K562 (cell line): Measurements from ENCODE around the gene IPO11. TPM values are rescaled to one million over a fixed set of nuclear protein-coding genes. Genes with fewer than 3 reads are reported as not detected.

Experiments used
- ATAC-seq: fragments of 200-7000 bp; cut with Tn5 transposase; 3 replicates; pipeline ENCODE4 v1.9.1; 2020; ENCODE audit warnings: moderate library complexity
- BruUV-seq: library from RNA; stranded (reverse); fragments of 400-500 nt; replicated peaks from 2 replicates; lab custom pipeline; 2021; lab: Mats Ljungman, UMichigan
- CTCF ChIA-PET: fragments of 300-600 bp; formaldehyde crosslinking; extraction: SDS; loops from one replicate; lab custom pipeline; 2021; ENCODE audit warnings: low intra/inter-chr PET ratio; lab: Yijun Ruan, JAX
- POLR2A ChIA-PET: fragments of 300-600, 350-650 bp; sonication (Branson Sonifier 250); formaldehyde crosslinking; extraction: SDS; loops from one replicate; lab custom pipeline; 2021; ENCODE audit warnings: antibody characterized with exemption, inconsistent platforms; lab: Yijun Ruan, JAX
- DNase-seq, 4 experiments: peaks; one replicate each; pipeline versions ENCODE4 v3.0.0 to v3.0.0-alpha.2; 2011 to 2018; ENCODE audit warnings: low spot score in 3 of 4, mixed read lengths in 3 of 4; ENCODE audit errors: extremely low read depth in 1 of 4
- FAIRE-seq: peaks from 2 replicates; lab custom pipeline; 2011; peaks lifted over from hg19 to GRCh38; lab: Jason Lieb, UNC
- H2AFZ ChIP-seq: 2 replicates; pipeline ENCODE4 v1.6.0; 2011; ENCODE audit warnings: low read depth, low read length, control low read depth, inconsistent platforms
- H3K27ac ChIP-seq: fragments of 200-600 bp; 3 replicates; pipeline ENCODE4 v1.8.0; 2011; ENCODE audit warnings: low read depth, mild to moderate bottlenecking, control low read depth, inconsistent platforms, low read length, moderate library complexity, mixed read lengths; ENCODE audit errors: extremely low read depth
- H3K27me3 ChIP-seq, 2 experiments: fragments of 300-600 bp in 1 of 2; 2 replicates in 1 of 2; 3 replicates in 1 of 2; pipeline versions ENCODE4 v1.6.0 to v1.8.0; 2011; ENCODE audit warnings: inconsistent platforms in 2 of 2, low read length in 2 of 2, mild to moderate bottlenecking in 1 of 2, mixed read lengths in 1 of 2, moderate library complexity in 1 of 2; ENCODE audit not compliant: control insufficient read depth in 2 of 2, insufficient read depth in 2 of 2
- H3K36me3 ChIP-seq: fragments of 300-600 bp; 3 replicates; pipeline ENCODE4 v1.8.0; 2011; ENCODE audit warnings: mild to moderate bottlenecking, low read length, inconsistent platforms; ENCODE audit not compliant: control insufficient read depth, insufficient read depth
- H3K4me1 ChIP-seq, 2 experiments: fragments of 200-600 bp in 1 of 2; replicated peaks in 1 of 2; 2 replicates in 1 of 2; 3 replicates in 1 of 2; pipeline versions ENCODE4 v1.5.1 to v1.8.0; 2011; ENCODE audit warnings: inconsistent platforms in 2 of 2, low read length in 2 of 2, mild to moderate bottlenecking in 1 of 2, mixed read lengths in 1 of 2, moderate library complexity in 1 of 2; ENCODE audit not compliant: control insufficient read depth in 2 of 2, insufficient read depth in 2 of 2
- H3K4me2 ChIP-seq: 2 replicates; pipeline ENCODE4 v1.6.1; 2011; ENCODE audit warnings: low read length, control low read depth, inconsistent platforms, mixed read lengths; ENCODE audit not compliant: insufficient read depth
- H3K4me3 ChIP-seq: fragments of 200-600 bp; sonication (generic), shearing (Covaris generic); 2 replicates; pipeline ENCODE4 v1.5.1; 2016; ENCODE audit warnings: control low read depth, inconsistent platforms
- H3K79me2 ChIP-seq: fragments of 200-600 bp; 3 replicates; pipeline ENCODE4 v1.8.0; 2011; ENCODE audit warnings: low read length, inconsistent platforms; ENCODE audit not compliant: control insufficient read depth, insufficient read depth
- H3K9ac ChIP-seq, 2 experiments: 2 replicates each; pipeline versions ENCODE4 v1.6.0 to v1.6.1; 2011; ENCODE audit warnings: low read depth in 2 of 2, low read length in 2 of 2, control low read depth in 1 of 2, inconsistent platforms in 1 of 2, mild to moderate bottlenecking in 1 of 2, mixed read lengths in 1 of 2; ENCODE audit not compliant: insufficient read depth in 1 of 2
- H3K9me1 ChIP-seq: one replicate; pipeline ENCODE4 v1.6.0; 2011; ENCODE audit warnings: inconsistent platforms, mild to moderate bottlenecking, low read length, moderate library complexity; ENCODE audit not compliant: control insufficient read depth, insufficient read depth
- H3K9me3 ChIP-seq: replicated peaks from 2 replicates; pipeline ENCODE4 v1.5.1; 2011; ENCODE audit warnings: low read depth, low read length, inconsistent platforms; ENCODE audit not compliant: control insufficient read depth, insufficient read depth
- H4K20me1 ChIP-seq: replicated peaks from 2 replicates; pipeline ENCODE4 v1.6.1; 2011; ENCODE audit warnings: low read length, inconsistent platforms, mixed read lengths; ENCODE audit not compliant: control insufficient read depth, insufficient read depth
- BCOR ChIP-seq: fragments of 450-650 bp; IDR thresholded peaks from 2 replicates; pipeline ENCODE4 v1.6.1; 2016
- CHD2 ChIP-seq: IDR thresholded peaks from 2 replicates; pipeline ENCODE4 v1.6.1; 2011; ENCODE audit warnings: low read depth, low read length
- CTCF ChIP-seq, 3 experiments: IDR thresholded peaks in 2 of 3; conservative IDR thresholded peaks in 1 of 3; 2 replicates each; pipeline ENCODE4 v1.5.1; 2011 to 2012; ENCODE audit warnings: low read length in 3 of 3, mild to moderate bottlenecking in 3 of 3, control low read depth in 2 of 3, improper control_type of control experiment in 1 of 3, inconsistent platforms in 1 of 3, low read depth in 1 of 3, mixed read lengths in 1 of 3, moderate library complexity in 1 of 3; ENCODE audit not compliant: insufficient read depth in 2 of 3
- ELK1 ChIP-seq: sonication (generic); formaldehyde crosslinking; IDR thresholded peaks from 2 replicates; pipeline ENCODE4 v1.8.1; 2022; ENCODE audit warnings: missing genetic modification reagents
- MED1 ChIP-seq: sonication (generic); formaldehyde crosslinking; IDR thresholded peaks from 2 replicates; pipeline ENCODE4 v1.8.1; 2023; ENCODE audit warnings: missing genetic modification reagents, borderline replicate concordance
- NEUROD1 ChIP-seq: fragments of 150-350 bp; IDR thresholded peaks from 2 replicates; pipeline ENCODE4 v1.6.1; 2014; ENCODE audit warnings: borderline replicate concordance, low read length, low read depth; ENCODE audit not compliant: partially characterized antibody
- NFE2 ChIP-seq: IDR thresholded peaks from 2 replicates; pipeline ENCODE4 v1.6.1; 2014; ENCODE audit warnings: antibody characterized with exemption, low read depth
- NFIC ChIP-seq: fragments of 450-650 bp; IDR thresholded peaks from 2 replicates; pipeline ENCODE4 v1.6.1; 2017; ENCODE audit warnings: mild to moderate bottlenecking, inconsistent platforms
- NONO ChIP-seq, 2 experiments: fragments of 200-400 bp in 1 of 2; fragments of 450-650 bp in 1 of 2; formaldehyde crosslinking in 1 of 2; IDR thresholded peaks; 2 replicates each; pipeline ENCODE4 v1.6.1; 2017; ENCODE audit warnings: low read depth in 2 of 2, mild to moderate bottlenecking in 2 of 2, moderate library complexity in 2 of 2, low read length in 1 of 2
- NR2C2 ChIP-seq, 2 experiments: fragments of 200-800 bp in 1 of 2; sonication (Bioruptor generic) in 1 of 2; sonication (generic) in 1 of 2; formaldehyde crosslinking in 1 of 2; IDR thresholded peaks; 2 replicates each; pipeline versions ENCODE4 v1.6.1 to v1.8.0; 2016 to 2022; ENCODE audit warnings: mild to moderate bottlenecking in 1 of 2, missing compliant biosample characterization in 1 of 2, missing genetic modification characterization in 1 of 2, missing genetic modification reagents in 1 of 2
- PPARD ChIP-seq: fragments of 250-450 bp; sonication (Bioruptor Pico); IDR thresholded peaks from 2 replicates; pipeline ENCODE4 v1.8.0; 2022; ENCODE audit warnings: inconsistent platforms, mild to moderate bottlenecking, moderate library complexity
- PRPF4 ChIP-seq: fragments of 200-400 bp; formaldehyde crosslinking; IDR thresholded peaks from one replicate; pipeline ENCODE4 v1.6.1; 2017; ENCODE audit warnings: low read length, low read depth, mild to moderate bottlenecking; ENCODE audit not compliant: insufficient read depth, poor library complexity, severe bottlenecking
- RHOXF2B ChIP-seq: fragments of 250-450 bp; sonication (Bioruptor Pico); conservative IDR thresholded peaks from 2 replicates; pipeline ENCODE4 v1.5.1; 2021
- SNRNP70 ChIP-seq: fragments of 200-400 bp; formaldehyde crosslinking; optimal IDR thresholded peaks from 2 replicates; pipeline ENCODE3; 2017; ENCODE audit warnings: low read depth, low read length
- TEAD1 ChIP-seq, 2 experiments: fragments of 450-650 bp in 1 of 2; sonication (generic) in 1 of 2; formaldehyde crosslinking; IDR thresholded peaks; 2 replicates each; pipeline versions ENCODE4 v1.4.0 to v1.8.0; 2020 to 2022; ENCODE audit warnings: mild to moderate bottlenecking in 2 of 2, missing genetic modification reagents in 1 of 2
- TGIF2 ChIP-seq: sonication (generic); formaldehyde crosslinking; IDR thresholded peaks from 2 replicates; pipeline ENCODE4 v1.8.1; 2022; ENCODE audit warnings: mild to moderate bottlenecking, missing genetic modification reagents, moderate library complexity
- TRIM28 ChIP-seq: fragments of 450-650 bp; IDR thresholded peaks from 2 replicates; pipeline ENCODE4 v1.6.1; 2017
- TSC22D4 ChIP-seq: fragments of 450-650 bp; IDR thresholded peaks from 2 replicates; pipeline ENCODE4 v1.6.1; 2016; ENCODE audit warnings: missing genetic modification characterization, missing biosample characterization, control low read depth
- WHSC1 ChIP-seq: IDR thresholded peaks from one replicate; pipeline ENCODE4 v1.6.1; 2012; ENCODE audit warnings: low read length, control low read depth, inconsistent platforms
- ZKSCAN1 ChIP-seq: fragments of 150-350 bp; IDR thresholded peaks from 2 replicates; pipeline ENCODE4 v1.6.1; 2016; ENCODE audit warnings: low read depth, low read length
- ZNF124 ChIP-seq: sonication (generic); formaldehyde crosslinking; IDR thresholded peaks from 2 replicates; pipeline ENCODE4 v1.8.1; 2022; ENCODE audit warnings: missing genetic modification reagents
- ZNF24 ChIP-seq: fragments of 450-650 bp; IDR thresholded peaks from 2 replicates; pipeline ENCODE4 v1.6.1; 2016
- ZNF589 ChIP-seq: fragments of 200-800 bp; sonication (Bioruptor generic); IDR thresholded peaks from 2 replicates; pipeline ENCODE4 v1.6.1; 2016; ENCODE audit warnings: low read depth, missing genetic modification characterization, missing compliant biosample characterization
- WGBS: fragments of 100-300 bp; shearing (Covaris generic); methylation state at CpG from one replicate; pipeline ENCODE4 v1.1.6; 2016; ENCODE audit warnings: low coverage, mixed read lengths; ENCODE audit not compliant: insufficient coverage; ENCODE audit errors: missing lambda C conversion rate; 5-methylcytosine and 5-hydroxymethylcytosine counted together
- in situ Hi-C: fragments of 300-500 bp; cut with MboI; formaldehyde crosslinking; loops from 4 replicates; pipeline ENCODE4 v1.15.0; 2018; ENCODE audit warnings: inconsistent platforms, mixed read lengths
- intact Hi-C: fragments of 100-400 bp; cut with micrococcal nuclease; formaldehyde crosslinking; loops from 2 replicates; pipeline ENCODE4 v1.14.2; 2022
- polyA plus RNA-seq, 8 experiments: library from polyadenylated mRNA; depleted of rRNA in 4 of 8; stranded (reverse) in 5 of 8; unstranded in 3 of 8; fragments of >200 nt; fragmentation: Nextera tagmentation in 2 of 8; fragmentation: Illumina TruSeq in 1 of 8; extraction: Ambion mirVana in 2 of 8; extraction: Trizol in 1 of 8; gene quantifications; 2 replicates each; pipeline versions ENCODE4 v1.2.1 to v1.2.3, GENCODE V29; 2011 to 2014; ENCODE audit warnings: inconsistent platforms in 1 of 8, missing spikeins in 1 of 8
- total RNA-seq, 7 experiments: library from RNA; depleted of rRNA in 6 of 7; stranded (reverse); fragments of >200 nt in 6 of 7; fragmentation: Illumina TruSeq in 2 of 7; extraction: Trizol in 2 of 7; gene quantifications; 2 replicates each; pipeline versions ENCODE4 v1.2.1 to v1.2.3, GENCODE V29; 2011 to 2021; ENCODE audit warnings: low replicate concordance in 1 of 7

The IPO11 gene
- total and polyA plus RNA-seq, 9 of the 15 experiments (the other 6 are each of a cell fraction or from before 2014, with no cell fraction given): 38.7 to 96.0 (median 70.9) TPM

GRCh38 chr5:62589504-62589903 lies 176.9 kb downstream of the IPO11 start:
- Histone ChIP-seq H3K4me3 (no peak overlapping the region), H2AFZ (no peak overlapping the region), H3K9me3 (no peaks in the 10 kb centered on the region), H3K9ac (no peak overlapping the region), H3K4me1 (peaks cover 0 to 24% of the 10 kb centered on the region in 2 experiments; a peak in 3 of 5 replicates), H3K79me2 (no peaks in the 10 kb centered on the region), H3K9me1 (no peaks in the 10 kb centered on the region), H3K27me3 (no peaks in the 10 kb centered on the region), H3K4me2 (no peak overlapping the region), H3K36me3 (peaks cover 46% of the 10 kb centered on the region), H3K27ac (no peak overlapping the region), H4K20me1 (no peaks in the 10 kb centered on the region)
- peak; percentile 56 for ATAC-seq
- BruUV-seq: no TSS peak
- FAIRE-seq: no peak
- CTCF ChIA-PET: no interaction called here
- intact Hi-C loops: loop anchor here (2.0 kb wide), 1 partner anchor 129 kb away; no protein-coding TSS in a partner anchor
- 92% methylated on average over 2 of the region's 2 CpGs for WGBS
- no peak for DNase-seq
- POLR2A ChIA-PET: interaction anchor here (0.8 to 0.9 kb wide), 3 partner anchors 11 to 20 kb away, joined by 3 to 4 read pairs (median 3); partner anchors contain the start of gene LRRC70
- in situ Hi-C loops: no loop called here
- no peak for TF ChIP-seq ELK1 (CRISPR knock-in tag)
- TF ChIP-seq NEUROD1: no peak
- TF ChIP-seq BCOR: no peak
- TF ChIP-seq ZNF124 (CRISPR knock-in tag): no peak
- TF ChIP-seq PRPF4: no peak
- no peak for TF ChIP-seq RHOXF2B (CRISPR knock-in tag)
- no peak for TF ChIP-seq NR2C2 (CRISPR knock-in tag; IDR thresholded peaks at IDR 0.05)
- TF ChIP-seq NR2C2 (tag; IDR thresholded peaks at IDR 0.05): no peak
- peak; percentile 68 for TF ChIP-seq ZNF24
- no peak for TF ChIP-seq PPARD (CRISPR knock-in tag)
- TF ChIP-seq TRIM28: no peak
- no peak for TF ChIP-seq WHSC1
- no peak for TF ChIP-seq TEAD1 (CRISPR knock-in tag; IDR thresholded peaks at IDR 0.05)
- TF ChIP-seq SNRNP70: no peak
- no peak for TF ChIP-seq NONO (IDR thresholded peaks at IDR 0.05; ENCODE audit: low read depth in 2 of 2, low read length in 1 of 2)
- TF ChIP-seq ZKSCAN1: no peak
- TF ChIP-seq CTCF (IDR thresholded peaks at IDR 0.05 in 2 of 3, conservative IDR thresholded peaks at IDR 0.05 in 1 of 3; ENCODE audit: insufficient read depth in 2 of 3, low read depth in 1 of 3, low read length in 3 of 3): peak in 1 of 3 experiments; percentile 31; a peak in 1 of 6 replicates
- TF ChIP-seq NFIC: 0 out of 2 replicates have a peak, but pooled peaks have one; percentile 27
- TF ChIP-seq NFE2: no peak
- no peak for TF ChIP-seq CHD2
- TF ChIP-seq MED1 (CRISPR knock-in tag): no peak
- no peak for TF ChIP-seq ZNF589 (CRISPR knock-in tag)
- TF ChIP-seq TGIF2 (CRISPR knock-in tag): no peak
- no peak for TF ChIP-seq TSC22D4 (tag)
